Fibroblast of lung (primary cell): Measurements from ENCODE around the gene ATP2B1. TPM values are rescaled to one million over a fixed set of nuclear protein-coding genes. Genes with fewer than 3 reads are reported as not detected.

Experiments used
- DNase-seq, 2 donors: peaks; one replicate each; pipeline versions ENCODE4 v3.0.0 to v3.0.0-alpha.2; 2010; ENCODE audit warnings: low read depth in 2 of 2
- H2AFZ ChIP-seq: 2 replicates; pipeline ENCODE4 v1.5.1; 2012; ENCODE audit warnings: low read length, control low read depth, inconsistent platforms
- H3K27ac ChIP-seq: 2 replicates; pipeline ENCODE4 v1.5.1; 2011; ENCODE audit warnings: low read length, control low read depth; ENCODE audit not compliant: insufficient read depth
- H3K27me3 ChIP-seq: 2 replicates; pipeline ENCODE4 v1.5.1; 2011; ENCODE audit warnings: mild to moderate bottlenecking, low read length; ENCODE audit not compliant: control insufficient read depth, insufficient read depth
- H3K36me3 ChIP-seq: 2 replicates; pipeline ENCODE4 v1.5.1; 2011; ENCODE audit warnings: low read length; ENCODE audit not compliant: control insufficient read depth, insufficient read depth
- H3K4me1 ChIP-seq: 2 replicates; pipeline ENCODE4 v1.5.1; 2011; ENCODE audit warnings: low read length; ENCODE audit not compliant: control insufficient read depth, insufficient read depth; ENCODE audit errors: extremely low read depth
- H3K4me2 ChIP-seq: 2 replicates; pipeline ENCODE4 v1.5.1; 2011; ENCODE audit warnings: low read length, control low read depth; ENCODE audit not compliant: insufficient read depth; ENCODE audit errors: extremely low read depth
- H3K4me3 ChIP-seq, 4 experiments: fragments of 200-600 bp in 1 of 4; sonication (generic) in 1 of 4; replicated peaks in 1 of 4; 2 replicates each; pipeline ENCODE4 v1.5.1; 2011 to 2016; ENCODE audit warnings: low read length in 4 of 4, low read depth in 3 of 4, mild to moderate bottlenecking in 3 of 4, control low read depth in 2 of 4, inconsistent platforms in 1 of 4, mixed read lengths in 1 of 4; ENCODE audit not compliant: insufficient read depth in 1 of 4; ENCODE audit errors: control extremely low read depth in 1 of 4
- H3K79me2 ChIP-seq: 2 replicates; pipeline ENCODE4 v1.5.1; 2012; ENCODE audit warnings: mild to moderate bottlenecking, low read length, inconsistent platforms; ENCODE audit not compliant: control insufficient read depth, insufficient read depth
- H3K9ac ChIP-seq: 2 replicates; pipeline ENCODE4 v1.5.1; 2011; ENCODE audit warnings: mild to moderate bottlenecking, low read length, control low read depth; ENCODE audit not compliant: insufficient read depth
- H3K9me3 ChIP-seq: 2 replicates; pipeline ENCODE4 v1.5.1; 2012; ENCODE audit warnings: low read depth, low read length; ENCODE audit not compliant: control insufficient read depth, insufficient read depth
- H4K20me1 ChIP-seq: 2 replicates; pipeline ENCODE4 v1.5.1; 2011; ENCODE audit warnings: low read length; ENCODE audit not compliant: control insufficient read depth, insufficient read depth; ENCODE audit errors: extremely low read depth
- CTCF ChIP-seq, 2 donors: IDR thresholded peaks in 1 of 2; conservative IDR thresholded peaks in 1 of 2; 1 replicate in 1 of 2; 2 replicates in 1 of 2; pipeline ENCODE4 v1.5.1; 2011 to 2012; ENCODE audit warnings: low read length in 2 of 2, control low read depth in 1 of 2, inconsistent platforms in 1 of 2, low read depth in 1 of 2, mild to moderate bottlenecking in 1 of 2
- EZH2 ChIP-seq: IDR thresholded peaks from 2 replicates; pipeline ENCODE4 v1.5.1; 2012; ENCODE audit warnings: low read length, control low read depth, mild to moderate bottlenecking; ENCODE audit errors: missing control alignments
- polyA plus RNA-seq, 2 donors: library from polyadenylated mRNA; depleted of rRNA in 1 of 2; stranded (reverse) in 1 of 2; unstranded in 1 of 2; fragments of >200 nt; gene quantifications; 2 replicates each; pipeline ENCODE4 v1.2.1, GENCODE V29; 2011 to 2012; ENCODE audit warnings: missing spikeins in 1 of 2
- total RNA-seq: library from RNA; depleted of rRNA; stranded (reverse); fragments of >200 nt; gene quantifications from 2 replicates; pipeline ENCODE4 v1.2.1, GENCODE V29; 2014

ATP2B1 gene
- total and polyA plus RNA-seq, 2 donors (not counting 1 experiment from before 2014, with no cell fraction given) = 64.3 to 141 TPM

GRCh38 chr12:89742337-89743022 is 33.8 kb upstream of the ATP2B1 start:
- Histone ChIP-seq H3K36me3 (no peaks in the 10 kb centered on the region), H3K79me2 (no peaks in the 10 kb centered on the region), H3K9me3 (no peaks in the 10 kb centered on the region), H3K27me3 (no peaks in the 10 kb centered on the region), H3K9ac (no peak overlapping the region), H2AFZ (no peak overlapping the region), H3K27ac (no peak overlapping the region), H3K4me2 (no peak overlapping the region), H3K4me3 (no peak overlapping the region), H3K4me1 (no peaks in the 10 kb centered on the region), H4K20me1 (no peaks in the 10 kb centered on the region)
- TF ChIP-seq EZH2 = no peak
- TF ChIP-seq CTCF (conservative IDR thresholded peaks at IDR 0.05 in 1 of 2, IDR thresholded peaks at IDR 0.05 in 1 of 2; ENCODE audit: low read depth in 1 of 2, low read length in 2 of 2) = no peak
- no peak for DNase-seq

- no peaks in the 10 kb centered on the region for H3K27me3 ChIP-seq
- no peaks in the 10 kb centered on the region for H3K9me3 ChIP-seq
- H2AFZ ChIP-seq = no peak overlapping the region
- H3K4me3 ChIP-seq = no peak overlapping the region
- no peak for TF ChIP-seq CTCF (conservative IDR thresholded peaks at IDR 0.05 in 1 of 2, IDR thresholded peaks at IDR 0.05 in 1 of 2; ENCODE audit: low read depth in 1 of 2, low read length in 2 of 2)
- TF ChIP-seq EZH2 = no peak
- no peaks in the 10 kb centered on the region for H3K36me3 ChIP-seq
- H3K4me1 ChIP-seq = no peaks in the 10 kb centered on the region
- DNase-seq = no peak
- no peaks in the 10 kb centered on the region for H3K79me2 ChIP-seq
- H4K20me1 ChIP-seq = no peaks in the 10 kb centered on the region
- H3K4me2 ChIP-seq = no peak overlapping the region
- no peak overlapping the region for H3K9ac ChIP-seq
- no peak overlapping the region for H3K27ac ChIP-seq
Measured at GRCh38 chr12:89740943-89741342, 32.3 kb upstream of the ATP2B1 start.

- Histone ChIP-seq H3K4me2 (no peak overlapping the region), H3K27ac (no peak overlapping the region), H2AFZ (no peak overlapping the region), H3K36me3 (no peaks in the 10 kb centered on the region), H3K4me1 (peaks cover 11% of the 10 kb centered on the region), H4K20me1 (no peaks in the 10 kb centered on the region), H3K4me3 (no peak overlapping the region), H3K27me3 (no peaks in the 10 kb centered on the region), H3K79me2 (no peaks in the 10 kb centered on the region), H3K9ac (no peak overlapping the region), H3K9me3 (no peaks in the 10 kb centered on the region)
- no peak for TF ChIP-seq EZH2
- no peak for TF ChIP-seq CTCF (conservative IDR thresholded peaks at IDR 0.05 in 1 of 2, IDR thresholded peaks at IDR 0.05 in 1 of 2; ENCODE audit: low read depth in 1 of 2, low read length in 2 of 2)
- DNase-seq = no peak
Measured at GRCh38 chr12:89736995-89737394, 28.4 kb upstream of the ATP2B1 start.
